VCaP (cell line): ENCODE measurements around the gene ANKFN1.

Experiments
- H3K27ac ChIP-seq: fragments of 450-650 bp; 2 replicates; pipeline ENCODE4 v1.5.1; 2017
- TF ChIP-seq, protein P1 (sequence below): fragments of 450-650 bp; conservative IDR thresholded peaks from 2 replicates; pipeline ENCODE4 v1.5.1; 2017; ENCODE audit warnings: mild to moderate bottlenecking, moderate library complexity

The ANKFN1 gene

GRCh38 chr17:56160422-56160821 is 7.1 kb downstream of the ANKFN1 start:
- peak overlapping the region; percentile 38 for H3K27ac ChIP-seq
- TF ChIP-seq, protein P1, sequence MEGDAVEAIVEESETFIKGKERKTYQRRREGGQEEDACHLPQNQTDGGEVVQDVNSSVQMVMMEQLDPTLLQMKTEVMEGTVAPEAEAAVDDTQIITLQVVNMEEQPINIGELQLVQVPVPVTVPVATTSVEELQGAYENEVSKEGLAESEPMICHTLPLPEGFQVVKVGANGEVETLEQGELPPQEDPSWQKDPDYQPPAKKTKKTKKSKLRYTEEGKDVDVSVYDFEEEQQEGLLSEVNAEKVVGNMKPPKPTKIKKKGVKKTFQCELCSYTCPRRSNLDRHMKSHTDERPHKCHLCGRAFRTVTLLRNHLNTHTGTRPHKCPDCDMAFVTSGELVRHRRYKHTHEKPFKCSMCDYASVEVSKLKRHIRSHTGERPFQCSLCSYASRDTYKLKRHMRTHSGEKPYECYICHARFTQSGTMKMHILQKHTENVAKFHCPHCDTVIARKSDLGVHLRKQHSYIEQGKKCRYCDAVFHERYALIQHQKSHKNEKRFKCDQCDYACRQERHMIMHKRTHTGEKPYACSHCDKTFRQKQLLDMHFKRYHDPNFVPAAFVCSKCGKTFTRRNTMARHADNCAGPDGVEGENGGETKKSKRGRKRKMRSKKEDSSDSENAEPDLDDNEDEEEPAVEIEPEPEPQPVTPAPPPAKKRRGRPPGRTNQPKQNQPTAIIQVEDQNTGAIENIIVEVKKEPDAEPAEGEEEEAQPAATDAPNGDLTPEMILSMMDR = no peak

GRCh38 chr17:56165072-56165641 is 11.9 kb downstream of the ANKFN1 start:
- H3K27ac ChIP-seq = no peak overlapping the region
- TF ChIP-seq, protein P1 = no peak

- TF ChIP-seq, protein P1 = no peak
- H3K27ac ChIP-seq = no peak overlapping the region
These were observed 14.2 kb downstream of the ANKFN1 start for GRCh38 chr17:56167491-56167890.

DNA sequence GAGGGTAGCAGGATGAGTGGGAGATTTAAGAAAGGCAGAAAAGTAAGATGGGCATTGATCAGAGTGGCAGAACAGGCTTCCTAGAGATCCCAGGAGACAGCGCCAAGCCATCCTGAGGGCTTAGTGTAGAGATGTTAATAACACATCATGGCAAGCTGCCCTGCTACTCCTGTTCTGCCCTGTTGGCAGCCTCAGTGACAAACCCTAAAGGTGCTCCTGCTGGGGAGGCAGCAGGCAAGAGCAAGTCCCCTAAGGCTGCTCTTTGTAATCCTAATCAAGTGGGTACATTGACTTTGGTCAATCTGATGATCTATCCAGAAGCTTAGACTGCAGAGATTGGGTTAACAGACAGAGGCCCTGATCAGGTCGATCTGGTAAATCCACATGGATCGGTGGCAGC is 16.3 kb downstream of the ANKFN1 start:
- no peak overlapping the region for H3K27ac ChIP-seq
- TF ChIP-seq, protein P1 = no peak

GRCh38 chr17:56171186-56171959 is 18.1 kb downstream of the ANKFN1 start:
- TF ChIP-seq, protein P1 = no peak
- peak overlapping the region; percentile 87 for H3K27ac ChIP-seq

DNA sequence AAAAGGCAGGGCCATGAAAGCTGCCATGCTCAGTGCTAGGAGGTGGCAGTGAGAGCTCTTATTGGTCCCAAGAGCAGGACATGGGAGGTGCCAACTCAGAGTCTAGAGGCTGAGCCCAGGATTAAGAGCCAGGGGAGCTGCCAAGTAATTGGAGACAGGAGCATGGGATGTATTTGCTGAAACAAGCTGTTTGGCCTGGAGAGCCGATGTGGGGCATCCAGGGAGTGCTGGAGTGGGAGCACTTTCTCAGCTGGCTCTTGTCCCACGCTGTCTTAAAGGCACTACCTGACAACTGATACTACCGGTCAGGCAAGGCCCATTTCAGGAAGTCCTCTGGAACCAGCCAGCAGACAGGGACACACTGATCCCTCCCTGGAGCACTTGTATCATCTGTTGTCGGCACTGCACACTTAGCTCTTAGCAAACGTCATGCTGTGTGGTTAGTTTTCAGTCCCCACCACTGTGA is 19.3 kb downstream of the ANKFN1 start:
- TF ChIP-seq, protein P1 = no peak
- peak overlapping the region; percentile 87 for H3K27ac ChIP-seq

DNA sequence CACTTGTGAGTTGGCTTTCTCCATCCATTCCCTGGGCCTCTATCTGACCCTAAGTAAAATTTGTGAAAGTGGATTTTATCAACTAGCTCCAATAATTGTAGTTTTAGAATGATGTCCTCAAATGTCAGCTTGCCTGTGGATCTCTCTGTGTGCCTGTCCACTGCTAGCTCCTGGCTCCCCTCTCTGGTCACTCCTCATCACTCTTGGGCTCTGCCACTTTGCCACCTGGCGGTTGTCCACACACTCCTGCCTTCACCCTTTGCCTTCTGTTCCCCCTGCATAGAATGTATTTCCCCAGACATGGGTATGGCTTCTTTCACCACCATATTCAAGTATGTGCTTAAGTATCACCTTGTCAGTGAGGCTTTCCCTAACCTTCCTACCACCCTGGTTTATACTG is 19.8 kb downstream of the ANKFN1 start:
- TF ChIP-seq, protein P1 = no peak
- H3K27ac ChIP-seq = peak overlapping the region; percentile 87
